HG02970 (cell line): Measurements from ENCODE around the gene HOXD12.

Experiments
- ATAC-seq: cut with Tn5 transposase; IDR thresholded peaks from one replicate; pipeline ENCODE4 v1.9.1; 2021; ENCODE audit warnings: mild to moderate bottlenecking, moderate library complexity, moderate number of reproducible peaks; ENCODE audit not compliant: unreplicated experiment, low FRiP score

Gene HOXD12

GRCh38 chr2:176092270-176093144 is 7.1 kb upstream of the HOXD12 start, which contains the start of gene HOXD13:
Gene HOXD13 (plus strand): TSS chr2:176092721. CDS start chr2:176092891, 170 bp downstream.
- no peak for ATAC-seq

- ATAC-seq, result no peak
These were observed 6.3 kb upstream of the HOXD12 start for GRCh38 chr2:176093145-176093897.

- ATAC-seq, result no peak
These were observed 5.7 kb upstream of the HOXD12 start for GRCh38 chr2:176093898-176094249.

- ATAC-seq, result no peak
These were observed 5.2 kb upstream of the HOXD12 start for GRCh38 chr2:176094349-176094748.

GRCh38 chr2:176095421-176095820 is 4.2 kb upstream of the HOXD12 start:
- no peak for ATAC-seq

- no peak for ATAC-seq
These were observed 3.2 kb upstream of the HOXD12 start for GRCh38 chr2:176096243-176096985.

GRCh38 chr2:176096986-176097819 is 2.4 kb upstream of the HOXD12 start:
- no peak for ATAC-seq

- no peak for ATAC-seq
These were observed 1.7 kb upstream of the HOXD12 start for GRCh38 chr2:176097820-176098365.

- no peak for ATAC-seq
These were observed 1.0 kb upstream of the HOXD12 start for GRCh38 chr2:176098366-176099158.

GRCh38 chr2:176099159-176099727 is 352 bp upstream of the HOXD12 start:
- ATAC-seq, result no peak

GRCh38 chr2:176100547-176101140 is 1.0 kb downstream of the HOXD12 start:
- ATAC-seq, result no peak

GRCh38 chr2:176101216-176101830 is 1.7 kb downstream of the HOXD12 start:
- no peak for ATAC-seq

GRCh38 chr2:176101842-176102241 is 2.2 kb downstream of the HOXD12 start:
- no peak for ATAC-seq

- ATAC-seq, result no peak
These were observed 2.8 kb downstream of the HOXD12 start for GRCh38 chr2:176102309-176102866.

- no peak for ATAC-seq
These were observed 3.6 kb downstream of the HOXD12 start for GRCh38 chr2:176103194-176103593.

GRCh38 chr2:176103742-176104315 is 4.2 kb downstream of the HOXD12 start:
- no peak for ATAC-seq
